Osteocyte (in vitro differentiated cells): ENCODE data around the gene NPEPL1. TPM values are rescaled to one million over a fixed set of nuclear protein-coding genes. Genes with fewer than 3 reads are reported as not detected.

ENCODE experiments used
- DNase-seq: peaks from one replicate; pipeline ENCODE4 v3.0.0; 2021; ENCODE audit warnings: mixed read lengths; ENCODE audit not compliant: unreplicated experiment; ENCODE audit errors: extremely low spot score
- H3K27ac Mint-ChIP-seq: one replicate; pipeline ENCODE4 v1.8.0; 2021; ENCODE audit warnings: mild to moderate bottlenecking, mixed read lengths; ENCODE audit not compliant: unreplicated experiment
- H3K27me3 Mint-ChIP-seq: one replicate; pipeline ENCODE4 v1.8.0; 2021; ENCODE audit warnings: mixed read lengths; ENCODE audit not compliant: unreplicated experiment
- H3K36me3 Mint-ChIP-seq: one replicate; pipeline ENCODE4 v1.8.0; 2021; ENCODE audit warnings: mixed read lengths; ENCODE audit not compliant: unreplicated experiment
- H3K4me1 Mint-ChIP-seq: one replicate; pipeline ENCODE4 v1.8.0; 2021; ENCODE audit warnings: mixed read lengths; ENCODE audit not compliant: unreplicated experiment
- H3K4me3 Mint-ChIP-seq: one replicate; pipeline ENCODE4 v1.8.0; 2021; ENCODE audit warnings: mild to moderate bottlenecking, moderate library complexity, mixed read lengths; ENCODE audit not compliant: unreplicated experiment
- H3K9me3 Mint-ChIP-seq: one replicate; pipeline ENCODE4 v1.8.0; 2021; ENCODE audit warnings: mixed read lengths; ENCODE audit not compliant: unreplicated experiment
- total RNA-seq: library from RNA; stranded (reverse); gene quantifications from 2 replicates; pipeline ENCODE4 v1.2.1, GENCODE V29; 2021
- TF ChIP-seq, protein P1 (sequence below): fragments of 200-600 bp; sonication (generic); IDR thresholded peaks from 2 replicates; pipeline ENCODE4 v1.5.0; 2021; ENCODE audit warnings: antibody characterized with exemption, mild to moderate bottlenecking, moderate library complexity

NPEPL1 gene
- total RNA-seq, 1 donor from 2014 or later = 13.6 TPM

GRCh38 chr20:58650776-58651558, 41.6 kb upstream of the NPEPL1 start, which contains the start of gene STX16:
Gene STX16 (plus strand): TSS chr20:58651283. CDS start chr20:58652007, 724 bp downstream.
- peak within 1 kb of the TSS; percentile 99 for H3K4me3 Mint-ChIP-seq
- peaks cover 33% of the 10 kb centered on the region for H3K4me1 Mint-ChIP-seq
- no peaks in the 10 kb centered on the region for H3K36me3 Mint-ChIP-seq
- no peaks in the 10 kb centered on the region for H3K9me3 Mint-ChIP-seq
- H3K27ac Mint-ChIP-seq = peak within 1 kb of the TSS; percentile 97
- H3K27me3 Mint-ChIP-seq = no peaks in the 10 kb centered on the region
- TF ChIP-seq, protein P1, sequence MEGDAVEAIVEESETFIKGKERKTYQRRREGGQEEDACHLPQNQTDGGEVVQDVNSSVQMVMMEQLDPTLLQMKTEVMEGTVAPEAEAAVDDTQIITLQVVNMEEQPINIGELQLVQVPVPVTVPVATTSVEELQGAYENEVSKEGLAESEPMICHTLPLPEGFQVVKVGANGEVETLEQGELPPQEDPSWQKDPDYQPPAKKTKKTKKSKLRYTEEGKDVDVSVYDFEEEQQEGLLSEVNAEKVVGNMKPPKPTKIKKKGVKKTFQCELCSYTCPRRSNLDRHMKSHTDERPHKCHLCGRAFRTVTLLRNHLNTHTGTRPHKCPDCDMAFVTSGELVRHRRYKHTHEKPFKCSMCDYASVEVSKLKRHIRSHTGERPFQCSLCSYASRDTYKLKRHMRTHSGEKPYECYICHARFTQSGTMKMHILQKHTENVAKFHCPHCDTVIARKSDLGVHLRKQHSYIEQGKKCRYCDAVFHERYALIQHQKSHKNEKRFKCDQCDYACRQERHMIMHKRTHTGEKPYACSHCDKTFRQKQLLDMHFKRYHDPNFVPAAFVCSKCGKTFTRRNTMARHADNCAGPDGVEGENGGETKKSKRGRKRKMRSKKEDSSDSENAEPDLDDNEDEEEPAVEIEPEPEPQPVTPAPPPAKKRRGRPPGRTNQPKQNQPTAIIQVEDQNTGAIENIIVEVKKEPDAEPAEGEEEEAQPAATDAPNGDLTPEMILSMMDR = peak; percentile 71
- peak; percentile 95 for DNase-seq

- Mint-ChIP-seq H3K4me3 (peak overlapping the region; percentile 99), H3K4me1 (peaks cover 39% of the 10 kb centered on the region), H3K36me3 (no peaks in the 10 kb centered on the region), H3K9me3 (no peaks in the 10 kb centered on the region), H3K27ac (peak overlapping the region; percentile 97), H3K27me3 (no peaks in the 10 kb centered on the region)
- no peak for DNase-seq
- TF ChIP-seq, protein P1 = no peak
These were observed 41.0 kb upstream of the NPEPL1 start for GRCh38 chr20:58651559-58651945.

DNA sequence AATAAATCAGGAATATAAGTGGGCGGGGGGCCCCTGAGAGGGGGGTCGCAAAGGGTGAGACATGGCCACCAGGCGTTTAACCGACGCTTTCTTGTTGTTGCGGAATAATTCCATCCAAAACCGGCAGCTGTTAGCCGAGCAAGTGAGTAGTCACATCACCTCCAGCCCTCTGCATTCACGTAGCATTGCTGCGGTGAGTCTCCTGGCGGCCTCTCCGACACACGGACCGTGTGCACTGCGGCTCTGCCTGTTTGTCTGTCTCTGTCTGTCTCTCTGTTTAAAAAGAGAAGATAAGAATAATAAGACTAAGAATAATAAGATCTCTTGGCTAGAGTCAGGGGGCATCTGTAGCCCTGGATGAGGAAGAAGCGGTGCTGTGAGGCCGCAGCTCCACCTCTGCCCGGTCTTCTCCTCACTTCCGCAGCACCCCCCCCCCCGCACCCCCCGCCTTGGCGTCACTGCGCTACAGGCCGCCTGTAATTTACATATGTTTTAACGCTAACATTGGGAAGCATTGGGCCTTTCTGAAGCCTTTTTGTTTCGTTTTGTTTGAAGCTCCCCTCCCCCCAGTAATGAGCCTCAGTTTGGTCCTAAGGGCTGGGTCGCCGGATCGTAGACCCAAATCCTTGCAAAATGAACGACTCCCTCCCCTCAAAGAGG, 40.5 kb upstream of the NPEPL1 start:
- Mint-ChIP-seq H3K27me3 (no peaks in the 10 kb centered on the region), H3K27ac (peak overlapping the region; percentile 97), H3K4me1 (peaks cover 44% of the 10 kb centered on the region), H3K4me3 (peak overlapping the region; percentile 99), H3K36me3 (peaks cover 3% of the 10 kb centered on the region), H3K9me3 (no peaks in the 10 kb centered on the region)
- TF ChIP-seq, protein P1 = peak; percentile 18
- DNase-seq = peak; percentile 79

DNA sequence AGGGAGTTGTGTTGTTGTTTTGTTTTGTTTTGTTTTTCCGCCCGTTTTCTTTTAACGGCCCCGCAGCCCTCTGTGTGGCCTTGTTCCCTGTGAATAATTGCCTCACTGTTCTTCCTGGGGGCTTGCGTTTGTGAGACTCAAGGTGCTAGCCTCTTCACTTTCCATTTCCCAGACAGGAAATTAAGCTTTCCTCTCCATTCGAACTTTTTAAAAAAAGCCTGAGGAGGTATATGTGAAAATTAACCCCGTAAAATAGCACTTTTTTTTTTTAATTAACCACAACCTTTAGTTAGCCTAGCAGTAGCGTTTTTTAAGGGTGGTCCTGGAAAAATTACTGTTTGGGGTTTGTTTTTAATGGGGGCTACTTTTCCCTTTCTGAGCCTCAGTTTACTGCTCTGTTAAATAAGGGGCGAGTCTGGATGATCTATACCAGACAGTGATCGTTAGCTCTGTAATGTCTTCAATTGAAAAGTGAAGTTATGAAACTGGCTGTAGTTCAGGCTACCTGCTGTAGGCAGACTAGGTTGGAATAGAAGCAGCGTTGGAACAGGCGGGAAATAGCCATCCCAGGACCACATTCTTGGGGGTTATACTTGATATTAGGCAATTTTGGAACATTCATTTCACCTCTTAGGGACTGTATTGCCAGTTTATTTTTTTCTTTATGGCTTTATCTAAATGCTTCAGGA, 39.9 kb upstream of the NPEPL1 start:
- H3K36me3 Mint-ChIP-seq = peaks cover 3% of the 10 kb centered on the region

More for the DNA sequence above, 39.9 kb upstream of the NPEPL1 start:
- Mint-ChIP-seq H3K27me3 (no peaks in the 10 kb centered on the region), H3K4me3 (peak overlapping the region; percentile 99), H3K27ac (peak overlapping the region; percentile 97), H3K4me1 (peaks cover 49% of the 10 kb centered on the region), H3K9me3 (no peaks in the 10 kb centered on the region)
- TF ChIP-seq, protein P1 = no peak
- no peak for DNase-seq
